Panc1 (cell line): ENCODE results near the gene ZNF616. TPM values are rescaled to one million over a fixed set of nuclear protein-coding genes. Genes with fewer than 3 reads are reported as not detected.
"Not testable (repeated sequence)": the region's sequence is repeated elsewhere in the genome, so short reads cannot be mapped to it uniquely, and the experiment has no call there.

Source experiments
- ATAC-seq: fragments of 200-7000 bp; cut with Tn5 transposase; 2 replicates; pipeline ENCODE4 v1.9.1; 2020; ENCODE audit warnings: mild to moderate bottlenecking, moderate library complexity
- BruUV-seq: library from RNA; stranded (reverse); fragments of 400-500 nt; replicated peaks from 2 replicates; lab custom pipeline; 2021; lab: Mats Ljungman, UMichigan
- CTCF ChIA-PET: fragments of 300-600 bp; sonication (Branson Sonifier 250); formaldehyde crosslinking; loops from one replicate; lab custom pipeline; 2022; ENCODE audit warnings: antibody characterized with exemption; lab: Charles Lee
- POLR2A ChIA-PET: fragments of 300-600 bp; sonication (Branson Sonifier 250); formaldehyde crosslinking; loops from one replicate; lab custom pipeline; 2022; ENCODE audit warnings: antibody characterized with exemption; lab: Charles Lee
- DNase-seq: peaks from one replicate; pipeline ENCODE4 v3.0.0-alpha.2; 2010; ENCODE audit warnings: low read depth, low spot score
- H3K27ac ChIP-seq: 2 replicates; pipeline ENCODE4 v1.5.1; 2011; ENCODE audit warnings: mild to moderate bottlenecking, low read length, inconsistent platforms
- H3K27me3 ChIP-seq: fragments of 200-500 bp; sonication (Bioruptor generic); 2 replicates; pipeline ENCODE4 v1.6.0; 2014; ENCODE audit warnings: low read length, inconsistent platforms; ENCODE audit not compliant: control insufficient read depth, insufficient read depth
- H3K36me3 ChIP-seq: fragments of 200-500 bp; sonication (Bioruptor generic); 2 replicates; pipeline ENCODE4 v1.5.1; 2014; ENCODE audit warnings: inconsistent platforms, mild to moderate bottlenecking, low read length, moderate library complexity; ENCODE audit not compliant: control insufficient read depth, insufficient read depth
- H3K4me1 ChIP-seq: 2 replicates; pipeline ENCODE4 v1.5.1; 2011; ENCODE audit warnings: inconsistent platforms, mild to moderate bottlenecking, low read length, moderate library complexity; ENCODE audit not compliant: control insufficient read depth, insufficient read depth
- H3K4me3 ChIP-seq, 2 experiments: 2 replicates each; pipeline ENCODE4 v1.5.1; 2011 to 2012; ENCODE audit warnings: low read depth in 2 of 2, low read length in 2 of 2, mild to moderate bottlenecking in 2 of 2, inconsistent platforms in 1 of 2, moderate library complexity in 1 of 2
- H3K9me3 ChIP-seq: fragments of 200-500 bp; sonication (Bioruptor generic); 2 replicates; pipeline ENCODE4 v1.5.1; 2014; ENCODE audit warnings: low read depth, mild to moderate bottlenecking, inconsistent platforms, low read length, moderate library complexity; ENCODE audit not compliant: control insufficient read depth, insufficient read depth
- POLR2AphosphoS5 ChIP-seq: IDR thresholded peaks from 2 replicates; pipeline ENCODE4 v1.6.1; 2012; ENCODE audit warnings: mild to moderate bottlenecking, low read depth, low read length, moderate library complexity
- SIN3A ChIP-seq: IDR thresholded peaks from 2 replicates; pipeline ENCODE4 v1.6.1; 2012; ENCODE audit warnings: low read depth, mild to moderate bottlenecking, low read length, moderate library complexity, borderline replicate concordance; ENCODE audit not compliant: insufficient read depth
- TCF7L2 ChIP-seq: IDR thresholded peaks from 2 replicates; pipeline ENCODE4 v1.6.1; 2011; ENCODE audit warnings: mild to moderate bottlenecking, low read depth, low read length, inconsistent platforms
- in situ Hi-C: cut with HindIII; loops from 2 replicates; pipeline ENCODE4 v1.10.0; 2016; ENCODE audit warnings: low sequenced_read_pairs, low pct_unique_long_range_greater_than_20kb
- intact Hi-C: fragments of 100-400 bp; cut with micrococcal nuclease; formaldehyde crosslinking; loops from one replicate; pipeline ENCODE4 v1.10.0; 2022; ENCODE audit not compliant: unreplicated experiment
- total RNA-seq: library from RNA; stranded (reverse); gene quantifications from one replicate; pipeline ENCODE4 v1.2.1, GENCODE V29; 2021; ENCODE audit not compliant: unreplicated experiment
- TF ChIP-seq, protein P1 (sequence below): fragments of 450-650 bp; IDR thresholded peaks from 2 replicates; pipeline ENCODE4 v1.5.1; 2017; ENCODE audit warnings: mild to moderate bottlenecking
- TF ChIP-seq, protein P2 (sequence below), 2 experiments: IDR thresholded peaks; 2 replicates each; pipeline ENCODE4 v1.6.1; 2011 to 2012; ENCODE audit warnings: low read depth in 2 of 2, control low read depth in 1 of 2, low read length in 1 of 2, mild to moderate bottlenecking in 1 of 2, moderate library complexity in 1 of 2; ENCODE audit not compliant: insufficient read depth in 1 of 2

The ZNF616 gene
- total RNA-seq, 1 experiment from 2014 or later = 5.3 TPM

GRCh38 chr19:52101866-52102562, 37.7 kb downstream of the ZNF616 start:
- intact Hi-C loops = no loop called here
- POLR2A ChIA-PET = no interaction called here

GRCh38 chr19:52099497-52100138, 40.1 kb downstream of the ZNF616 start:
- DNase-seq = no peak
- CTCF ChIA-PET = no interaction called here

More at GRCh38 chr19:52101866-52102562, 37.7 kb downstream of the ZNF616 start:
- H3K27me3 ChIP-seq = no peaks in the 10 kb centered on the region
- TF ChIP-seq POLR2AphosphoS5 = no peak
- no peaks in the 10 kb centered on the region for H3K4me1 ChIP-seq
- no peak for ATAC-seq
- CTCF ChIA-PET = no interaction called here
- peaks cover 18% of the 10 kb centered on the region; the same call in 1 of the 2 replicates for H3K9me3 ChIP-seq
- no TSS peak for BruUV-seq
- H3K4me3 ChIP-seq = no peak overlapping the region
- in situ Hi-C loops = no loop called here
- DNase-seq = no peak
- H3K27ac ChIP-seq = no peak overlapping the region
- H3K36me3 ChIP-seq = no peaks in the 10 kb centered on the region

GRCh38 chr19:52096416-52096815, 43.3 kb downstream of the ZNF616 start:
- ATAC-seq, H3K27ac ChIP-seq, H3K36me3 ChIP-seq, H3K4me3 ChIP-seq, BruUV-seq, DNase-seq, H3K4me1 ChIP-seq, CTCF ChIA-PET, H3K27me3 ChIP-seq, intact Hi-C loops, in situ Hi-C loops, POLR2A ChIA-PET: not testable (repeated sequence)
- peaks cover 10% of the 10 kb centered on the region; the same call in 1 of the 2 replicates for H3K9me3 ChIP-seq

More at GRCh38 chr19:52099497-52100138, 40.1 kb downstream of the ZNF616 start:
- no peaks in the 10 kb centered on the region for H3K4me1 ChIP-seq
- TF ChIP-seq SIN3A (no peak), POLR2AphosphoS5 (no peak), TCF7L2 (no peak)
- TF ChIP-seq, protein P1, sequence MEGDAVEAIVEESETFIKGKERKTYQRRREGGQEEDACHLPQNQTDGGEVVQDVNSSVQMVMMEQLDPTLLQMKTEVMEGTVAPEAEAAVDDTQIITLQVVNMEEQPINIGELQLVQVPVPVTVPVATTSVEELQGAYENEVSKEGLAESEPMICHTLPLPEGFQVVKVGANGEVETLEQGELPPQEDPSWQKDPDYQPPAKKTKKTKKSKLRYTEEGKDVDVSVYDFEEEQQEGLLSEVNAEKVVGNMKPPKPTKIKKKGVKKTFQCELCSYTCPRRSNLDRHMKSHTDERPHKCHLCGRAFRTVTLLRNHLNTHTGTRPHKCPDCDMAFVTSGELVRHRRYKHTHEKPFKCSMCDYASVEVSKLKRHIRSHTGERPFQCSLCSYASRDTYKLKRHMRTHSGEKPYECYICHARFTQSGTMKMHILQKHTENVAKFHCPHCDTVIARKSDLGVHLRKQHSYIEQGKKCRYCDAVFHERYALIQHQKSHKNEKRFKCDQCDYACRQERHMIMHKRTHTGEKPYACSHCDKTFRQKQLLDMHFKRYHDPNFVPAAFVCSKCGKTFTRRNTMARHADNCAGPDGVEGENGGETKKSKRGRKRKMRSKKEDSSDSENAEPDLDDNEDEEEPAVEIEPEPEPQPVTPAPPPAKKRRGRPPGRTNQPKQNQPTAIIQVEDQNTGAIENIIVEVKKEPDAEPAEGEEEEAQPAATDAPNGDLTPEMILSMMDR = no peak
- TF ChIP-seq, protein P2, sequence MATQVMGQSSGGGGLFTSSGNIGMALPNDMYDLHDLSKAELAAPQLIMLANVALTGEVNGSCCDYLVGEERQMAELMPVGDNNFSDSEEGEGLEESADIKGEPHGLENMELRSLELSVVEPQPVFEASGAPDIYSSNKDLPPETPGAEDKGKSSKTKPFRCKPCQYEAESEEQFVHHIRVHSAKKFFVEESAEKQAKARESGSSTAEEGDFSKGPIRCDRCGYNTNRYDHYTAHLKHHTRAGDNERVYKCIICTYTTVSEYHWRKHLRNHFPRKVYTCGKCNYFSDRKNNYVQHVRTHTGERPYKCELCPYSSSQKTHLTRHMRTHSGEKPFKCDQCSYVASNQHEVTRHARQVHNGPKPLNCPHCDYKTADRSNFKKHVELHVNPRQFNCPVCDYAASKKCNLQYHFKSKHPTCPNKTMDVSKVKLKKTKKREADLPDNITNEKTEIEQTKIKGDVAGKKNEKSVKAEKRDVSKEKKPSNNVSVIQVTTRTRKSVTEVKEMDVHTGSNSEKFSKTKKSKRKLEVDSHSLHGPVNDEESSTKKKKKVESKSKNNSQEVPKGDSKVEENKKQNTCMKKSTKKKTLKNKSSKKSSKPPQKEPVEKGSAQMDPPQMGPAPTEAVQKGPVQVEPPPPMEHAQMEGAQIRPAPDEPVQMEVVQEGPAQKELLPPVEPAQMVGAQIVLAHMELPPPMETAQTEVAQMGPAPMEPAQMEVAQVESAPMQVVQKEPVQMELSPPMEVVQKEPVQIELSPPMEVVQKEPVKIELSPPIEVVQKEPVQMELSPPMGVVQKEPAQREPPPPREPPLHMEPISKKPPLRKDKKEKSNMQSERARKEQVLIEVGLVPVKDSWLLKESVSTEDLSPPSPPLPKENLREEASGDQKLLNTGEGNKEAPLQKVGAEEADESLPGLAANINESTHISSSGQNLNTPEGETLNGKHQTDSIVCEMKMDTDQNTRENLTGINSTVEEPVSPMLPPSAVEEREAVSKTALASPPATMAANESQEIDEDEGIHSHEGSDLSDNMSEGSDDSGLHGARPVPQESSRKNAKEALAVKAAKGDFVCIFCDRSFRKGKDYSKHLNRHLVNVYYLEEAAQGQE (IDR thresholded peaks at IDR 0.05; ENCODE audit: insufficient read depth in 1 of 2, low read depth in 2 of 2, low read length in 1 of 2) = no peak
- no peak overlapping the region for H3K27ac ChIP-seq
- H3K4me3 ChIP-seq = no peak overlapping the region
- in situ Hi-C loops (no loop called here), intact Hi-C loops (no loop called here)
- H3K27me3 ChIP-seq = no peaks in the 10 kb centered on the region
- peaks cover 18% of the 10 kb centered on the region; the same call in 1 of the 2 replicates for H3K9me3 ChIP-seq
- POLR2A ChIA-PET = no interaction called here
- no peak for ATAC-seq
- H3K36me3 ChIP-seq = no peaks in the 10 kb centered on the region
- no TSS peak for BruUV-seq
